RWPE1 (cell line): ENCODE data around the gene MRPL27.

Experiments used
- CTCF ChIA-PET: fragments of 350-600 bp; sonication (Branson Sonifier 250); formaldehyde crosslinking; extraction: SDS; loops from one replicate; lab custom pipeline; 2021; lab: Yijun Ruan, JAX
- POLR2A ChIA-PET: fragments of 400-600 bp; formaldehyde crosslinking; extraction: SDS; loops from one replicate; lab custom pipeline; 2020; ENCODE audit warnings: antibody characterized with exemption; ENCODE audit not compliant: low non-redundant PET; lab: Yijun Ruan, JAX
- DNase-seq: peaks from one replicate; pipeline ENCODE4 v3.0.0; 2012; ENCODE audit warnings: low spot score
- H3K27ac ChIP-seq: fragments of 450-650 bp; 2 replicates; pipeline ENCODE4 v1.5.1; 2017
- TF ChIP-seq, protein P1 (sequence below): fragments of 450-650 bp; conservative IDR thresholded peaks from 2 replicates; pipeline ENCODE4 v1.5.1; 2017; ENCODE audit warnings: low read depth, mild to moderate bottlenecking

Gene MRPL27

DNA sequence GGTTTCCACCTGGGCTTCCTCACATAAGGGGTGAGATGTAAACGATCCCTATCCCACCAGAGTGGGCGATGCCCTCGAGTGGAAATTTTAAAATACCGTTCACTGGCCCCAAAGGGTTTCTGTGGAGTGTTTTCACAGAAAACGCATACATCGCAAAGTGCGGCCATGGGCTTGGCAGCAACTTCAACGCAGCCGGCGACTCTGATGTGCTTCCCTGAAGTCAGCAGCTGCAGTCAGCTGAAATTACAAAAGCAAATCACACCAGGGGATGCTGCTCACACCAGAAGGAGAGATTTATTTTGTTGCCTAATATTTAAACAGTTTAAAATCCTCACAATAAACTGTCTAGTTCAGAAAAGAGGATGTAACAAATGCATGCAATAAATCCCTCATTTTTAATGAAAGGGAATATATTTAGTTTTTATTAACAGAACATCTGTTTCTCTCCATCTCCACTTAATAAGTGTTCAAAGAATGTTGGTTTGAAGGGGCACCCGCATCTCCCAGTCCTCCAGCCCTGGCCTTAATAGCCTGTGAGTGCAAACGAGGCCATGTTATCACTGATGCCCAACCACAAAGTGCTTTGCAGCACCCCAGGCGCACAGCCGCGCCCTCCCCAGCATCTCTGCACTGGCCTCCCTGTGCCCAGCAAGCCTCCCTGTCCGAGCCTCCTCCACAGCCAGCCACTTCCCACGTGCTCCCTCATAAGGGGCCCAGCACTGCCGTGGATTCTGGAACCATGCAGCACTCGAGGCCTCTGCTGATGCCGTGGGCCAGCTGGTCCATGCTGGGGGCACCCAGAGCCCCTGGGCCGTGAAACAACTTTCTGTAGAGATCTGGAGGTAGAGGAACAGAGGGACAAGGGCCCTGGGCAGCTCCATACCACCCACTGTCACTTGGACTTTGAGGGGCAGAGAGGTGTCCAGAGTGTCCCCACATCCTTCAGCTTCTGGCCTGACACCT is 44.3 kb downstream of the MRPL27 start:
- TF ChIP-seq, protein P1, sequence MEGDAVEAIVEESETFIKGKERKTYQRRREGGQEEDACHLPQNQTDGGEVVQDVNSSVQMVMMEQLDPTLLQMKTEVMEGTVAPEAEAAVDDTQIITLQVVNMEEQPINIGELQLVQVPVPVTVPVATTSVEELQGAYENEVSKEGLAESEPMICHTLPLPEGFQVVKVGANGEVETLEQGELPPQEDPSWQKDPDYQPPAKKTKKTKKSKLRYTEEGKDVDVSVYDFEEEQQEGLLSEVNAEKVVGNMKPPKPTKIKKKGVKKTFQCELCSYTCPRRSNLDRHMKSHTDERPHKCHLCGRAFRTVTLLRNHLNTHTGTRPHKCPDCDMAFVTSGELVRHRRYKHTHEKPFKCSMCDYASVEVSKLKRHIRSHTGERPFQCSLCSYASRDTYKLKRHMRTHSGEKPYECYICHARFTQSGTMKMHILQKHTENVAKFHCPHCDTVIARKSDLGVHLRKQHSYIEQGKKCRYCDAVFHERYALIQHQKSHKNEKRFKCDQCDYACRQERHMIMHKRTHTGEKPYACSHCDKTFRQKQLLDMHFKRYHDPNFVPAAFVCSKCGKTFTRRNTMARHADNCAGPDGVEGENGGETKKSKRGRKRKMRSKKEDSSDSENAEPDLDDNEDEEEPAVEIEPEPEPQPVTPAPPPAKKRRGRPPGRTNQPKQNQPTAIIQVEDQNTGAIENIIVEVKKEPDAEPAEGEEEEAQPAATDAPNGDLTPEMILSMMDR, result no peak
- DNase-seq, result no peak
- ChIA-PET POLR2A (interaction anchor here (0.6 kb wide), 1 partner anchor 23 kb away, joined by 3 read pairs; no protein-coding TSS in a partner anchor), CTCF (no interaction called here)
- H3K27ac ChIP-seq, result no peak overlapping the region

DNA sequence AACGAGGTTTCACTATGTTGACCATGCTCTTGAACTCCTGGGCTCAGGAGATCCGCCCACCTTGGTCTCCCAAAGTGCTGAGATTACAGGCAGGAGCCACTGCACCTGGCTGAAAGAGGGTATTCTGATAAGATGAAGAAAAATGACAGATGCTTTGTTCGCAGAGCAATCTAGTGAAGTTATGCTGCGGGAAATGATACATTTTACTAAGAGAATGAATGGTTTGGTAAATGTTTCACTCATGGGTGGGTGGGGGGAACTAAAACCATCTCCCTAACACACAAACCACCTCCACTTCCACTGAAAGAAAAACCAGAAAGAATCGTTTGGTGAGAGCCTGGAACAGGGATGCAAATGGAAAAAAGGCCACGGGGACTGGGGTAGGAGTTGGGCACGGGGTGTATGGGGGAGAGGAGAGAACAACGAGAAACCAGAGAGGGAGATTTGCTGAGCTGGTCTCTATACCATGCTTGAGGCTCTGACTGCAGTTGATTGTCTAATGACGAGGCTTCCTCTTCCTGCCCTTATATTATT is 46.1 kb downstream of the MRPL27 start:
- no peak overlapping the region for H3K27ac ChIP-seq
- no peak for DNase-seq
- ChIA-PET CTCF (no interaction called here), POLR2A (no interaction called here)
- TF ChIP-seq, protein P1, result no peak

DNA sequence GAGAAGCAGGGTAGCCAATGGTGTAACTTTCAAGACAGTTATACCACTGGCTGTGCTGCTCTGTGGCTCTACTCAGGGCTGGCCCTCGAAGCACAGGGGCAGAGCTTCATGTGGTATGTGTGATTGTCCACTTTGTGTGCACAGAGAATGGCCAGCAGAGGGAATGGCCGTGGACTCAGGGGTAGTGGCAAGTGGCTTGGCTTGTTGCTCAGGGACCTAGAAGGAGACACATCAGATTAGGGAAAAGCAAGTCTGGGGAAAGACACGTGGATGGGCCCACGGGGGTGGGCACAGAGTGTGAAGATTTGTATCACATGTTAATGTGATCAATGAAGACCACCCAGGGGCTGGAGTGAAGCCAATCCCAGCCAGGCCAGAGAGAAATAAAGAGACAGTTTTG is 47.1 kb downstream of the MRPL27 start:
- POLR2A ChIA-PET, result no interaction called here
- DNase-seq, result no peak
- TF ChIP-seq, protein P1, result no peak
- CTCF ChIA-PET, result no interaction called here
- no peak overlapping the region for H3K27ac ChIP-seq

DNA sequence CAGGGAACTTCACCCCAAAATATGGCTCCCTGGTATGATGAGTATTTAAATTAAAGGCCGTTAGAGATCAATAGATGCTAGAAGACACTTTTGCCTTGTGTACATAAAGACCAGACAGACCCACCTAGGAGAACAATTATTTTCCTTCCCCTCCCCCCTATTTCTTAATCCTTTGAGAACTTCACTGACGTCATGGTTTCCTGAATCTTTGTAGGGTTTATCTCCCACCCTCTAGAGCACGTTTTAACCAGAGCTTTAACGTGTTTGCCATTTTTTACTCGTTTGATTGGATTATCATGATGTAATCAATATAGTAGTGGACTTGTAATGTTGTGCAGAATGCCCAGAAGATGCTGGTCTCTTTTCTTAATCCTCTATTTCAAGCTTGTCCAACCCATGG is 49.9 kb downstream of the MRPL27 start:
- POLR2A ChIA-PET, result no interaction called here

DNA sequence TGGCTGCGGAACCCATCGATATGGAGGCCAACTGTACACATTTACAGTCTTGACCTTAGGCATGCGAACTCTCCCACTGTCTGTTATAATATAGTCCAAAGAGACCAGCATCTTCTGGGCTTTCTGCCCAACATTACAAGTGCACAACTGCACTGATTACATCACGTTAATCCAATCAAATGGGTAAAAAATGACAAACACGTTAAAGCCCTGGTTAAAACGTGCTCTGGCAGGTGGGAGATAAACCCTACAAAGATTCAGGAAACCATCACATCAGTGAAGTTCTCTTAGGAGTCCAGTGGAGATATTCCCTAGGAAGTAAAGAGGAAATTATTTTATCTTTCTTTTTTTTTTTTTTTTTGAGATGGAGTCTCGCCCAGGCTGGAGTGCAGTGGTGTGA is 50.7 kb downstream of the MRPL27 start:
- no peak overlapping the region for H3K27ac ChIP-seq
- POLR2A ChIA-PET, result no interaction called here
- CTCF ChIA-PET, result no interaction called here
- no peak for DNase-seq
- TF ChIP-seq, protein P1, result no peak

More for the DNA sequence above, 49.9 kb downstream of the MRPL27 start:
- CTCF ChIA-PET, result no interaction called here
- DNase-seq, result no peak
- no peak overlapping the region for H3K27ac ChIP-seq
- TF ChIP-seq, protein P1, result no peak

DNA sequence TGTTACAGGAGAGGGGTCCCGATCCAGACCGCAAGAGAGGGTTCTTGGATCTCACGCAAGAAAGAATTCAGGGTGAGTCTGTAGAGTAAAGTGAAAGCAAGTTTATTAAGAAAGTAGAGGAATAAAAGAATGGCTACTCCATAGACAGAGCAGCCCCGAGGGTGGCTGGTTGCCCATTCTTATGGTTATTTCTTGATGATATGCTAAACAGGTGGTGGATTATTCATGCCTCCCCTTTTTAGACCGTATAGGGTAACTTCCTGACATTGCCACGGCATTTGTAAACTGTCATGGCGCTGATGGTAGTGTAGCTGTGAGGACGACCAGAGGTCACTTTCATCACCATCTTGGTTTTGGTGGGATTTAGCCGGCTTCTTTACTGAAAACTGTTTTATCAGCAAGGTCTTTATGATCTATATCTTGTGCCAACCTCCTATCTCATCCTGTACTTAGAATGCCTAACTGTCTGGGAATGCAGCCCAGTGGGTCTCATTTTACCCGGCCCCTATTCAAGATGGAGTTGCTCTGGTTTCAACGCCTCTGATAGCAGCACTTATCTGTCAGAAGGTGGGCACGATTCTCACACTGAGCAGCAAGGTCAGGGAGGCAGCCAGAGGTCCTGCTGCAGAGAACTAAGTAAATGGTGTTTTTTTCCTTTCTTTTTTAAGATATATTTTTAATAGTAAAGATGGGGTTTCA is 53.5 kb downstream of the MRPL27 start:
- no peak for DNase-seq
- peak overlapping the region; percentile 77 for H3K27ac ChIP-seq
- ChIA-PET POLR2A (interaction anchor here (0.6 kb wide), 1 partner anchor 25 kb away, joined by 5 read pairs; no protein-coding TSS in a partner anchor), CTCF (interaction anchor here (0.6 to 1.4 kb wide), 3 partner anchors 14 to 50 kb away, joined by 3 to 18 read pairs (median 6); no protein-coding TSS in a partner anchor)
- TF ChIP-seq, protein P1, result no peak
